ENCODE data around the gene CLCN6. TPM values are rescaled to one million over a fixed set of nuclear protein-coding genes. Genes with fewer than 3 reads are reported as not detected.

Gene CLCN6, protein sequence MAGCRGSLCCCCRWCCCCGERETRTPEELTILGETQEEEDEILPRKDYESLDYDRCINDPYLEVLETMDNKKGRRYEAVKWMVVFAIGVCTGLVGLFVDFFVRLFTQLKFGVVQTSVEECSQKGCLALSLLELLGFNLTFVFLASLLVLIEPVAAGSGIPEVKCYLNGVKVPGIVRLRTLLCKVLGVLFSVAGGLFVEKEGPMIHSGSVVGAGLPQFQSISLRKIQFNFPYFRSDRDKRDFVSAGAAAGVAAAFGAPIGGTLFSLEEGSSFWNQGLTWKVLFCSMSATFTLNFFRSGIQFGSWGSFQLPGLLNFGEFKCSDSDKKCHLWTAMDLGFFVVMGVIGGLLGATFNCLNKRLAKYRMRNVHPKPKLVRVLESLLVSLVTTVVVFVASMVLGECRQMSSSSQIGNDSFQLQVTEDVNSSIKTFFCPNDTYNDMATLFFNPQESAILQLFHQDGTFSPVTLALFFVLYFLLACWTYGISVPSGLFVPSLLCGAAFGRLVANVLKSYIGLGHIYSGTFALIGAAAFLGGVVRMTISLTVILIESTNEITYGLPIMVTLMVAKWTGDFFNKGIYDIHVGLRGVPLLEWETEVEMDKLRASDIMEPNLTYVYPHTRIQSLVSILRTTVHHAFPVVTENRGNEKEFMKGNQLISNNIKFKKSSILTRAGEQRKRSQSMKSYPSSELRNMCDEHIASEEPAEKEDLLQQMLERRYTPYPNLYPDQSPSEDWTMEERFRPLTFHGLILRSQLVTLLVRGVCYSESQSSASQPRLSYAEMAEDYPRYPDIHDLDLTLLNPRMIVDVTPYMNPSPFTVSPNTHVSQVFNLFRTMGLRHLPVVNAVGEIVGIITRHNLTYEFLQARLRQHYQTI
- 33.7 TPM for total RNA-seq
- long read RNA-seq, full-length matches to known transcripts: 2 of 24 reads
- long read RNA-seq, partial matches to known transcripts: 16 of 24 reads
- long read RNA-seq, other reads (novel, unspliced or antisense): 6 of 24 reads

DNA sequence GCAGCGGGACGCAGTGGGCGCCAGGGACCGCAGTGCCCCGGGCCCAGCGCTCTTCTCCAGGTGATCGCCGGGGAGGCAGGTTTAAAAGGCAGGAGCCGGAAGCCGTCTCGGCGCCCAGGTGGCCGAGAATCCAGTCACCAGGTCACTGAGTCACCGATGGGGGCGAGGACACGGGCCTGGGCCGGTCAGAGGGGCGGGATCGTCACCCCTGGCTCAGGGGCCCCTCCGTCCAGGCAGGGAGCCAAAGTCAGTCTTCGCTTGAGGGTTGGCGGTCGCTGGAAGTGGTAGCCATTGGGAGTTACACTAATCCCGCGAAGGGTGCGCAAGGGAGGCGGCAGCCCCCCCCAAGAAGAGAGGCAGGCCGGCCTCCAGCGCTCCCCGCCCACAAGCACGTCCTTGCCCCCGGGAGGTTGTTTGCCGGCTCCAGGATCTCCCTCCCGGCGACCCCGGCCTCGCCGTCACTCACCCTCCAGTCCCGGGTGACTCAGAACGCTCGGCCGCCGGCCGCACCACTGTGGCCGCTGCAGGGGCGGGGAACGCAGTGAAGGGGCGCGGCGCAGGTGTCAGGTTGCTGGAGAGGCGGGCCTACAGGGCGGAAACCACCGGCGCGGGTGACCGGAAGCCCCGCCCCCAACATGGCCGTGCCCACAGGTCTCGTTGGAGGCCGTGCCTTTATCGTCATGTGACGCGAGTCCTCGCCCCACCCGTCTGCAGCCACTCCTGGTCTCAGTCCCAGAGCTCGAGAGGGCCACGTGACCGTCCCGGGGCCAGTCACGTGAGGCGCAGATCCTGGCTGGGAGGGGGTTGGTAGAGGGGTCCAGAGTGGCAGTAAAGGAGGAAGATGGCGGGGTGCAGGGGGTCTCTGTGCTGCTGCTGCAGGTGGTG, at the start of gene CLCN6, which contains the start of gene MTHFR:
Gene CLCN6, plus strand, starts transcription at position 770 of the 885 bp plus-strand sequence. Its CDS starts 72 bp downstream, at position 842.
Gene MTHFR, minus strand, starts transcription at position 543 of the 885 bp plus-strand sequence. CDS start 2,848 bp downstream, outside the sequence.
- intact Hi-C loops (cut with DNase I): no loop called here
- peak; percentile 91 for ATAC-seq

DNA sequence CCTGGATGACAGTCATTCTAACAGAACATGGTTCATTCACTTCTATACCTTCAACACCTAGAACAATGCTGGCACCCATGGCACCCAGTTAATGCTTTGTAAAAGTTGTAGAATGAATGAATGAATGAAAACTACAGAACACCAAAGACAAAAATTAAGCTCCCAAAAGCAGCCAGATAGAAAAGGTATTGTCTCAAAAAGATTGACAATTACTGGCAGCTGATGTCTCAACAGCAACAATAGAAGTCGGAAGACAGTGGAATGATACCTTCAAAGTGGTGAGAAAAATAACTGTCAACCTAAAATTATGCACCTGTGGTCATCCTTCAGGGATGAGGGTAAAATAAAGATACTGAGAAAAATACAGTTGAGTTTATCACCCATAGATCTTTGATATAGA, 48.9 kb upstream of the CLCN6 start:
- H3K36me3 ChIP-seq: no peaks in the 10 kb centered on the region
- TF ChIP-seq, protein P1, sequence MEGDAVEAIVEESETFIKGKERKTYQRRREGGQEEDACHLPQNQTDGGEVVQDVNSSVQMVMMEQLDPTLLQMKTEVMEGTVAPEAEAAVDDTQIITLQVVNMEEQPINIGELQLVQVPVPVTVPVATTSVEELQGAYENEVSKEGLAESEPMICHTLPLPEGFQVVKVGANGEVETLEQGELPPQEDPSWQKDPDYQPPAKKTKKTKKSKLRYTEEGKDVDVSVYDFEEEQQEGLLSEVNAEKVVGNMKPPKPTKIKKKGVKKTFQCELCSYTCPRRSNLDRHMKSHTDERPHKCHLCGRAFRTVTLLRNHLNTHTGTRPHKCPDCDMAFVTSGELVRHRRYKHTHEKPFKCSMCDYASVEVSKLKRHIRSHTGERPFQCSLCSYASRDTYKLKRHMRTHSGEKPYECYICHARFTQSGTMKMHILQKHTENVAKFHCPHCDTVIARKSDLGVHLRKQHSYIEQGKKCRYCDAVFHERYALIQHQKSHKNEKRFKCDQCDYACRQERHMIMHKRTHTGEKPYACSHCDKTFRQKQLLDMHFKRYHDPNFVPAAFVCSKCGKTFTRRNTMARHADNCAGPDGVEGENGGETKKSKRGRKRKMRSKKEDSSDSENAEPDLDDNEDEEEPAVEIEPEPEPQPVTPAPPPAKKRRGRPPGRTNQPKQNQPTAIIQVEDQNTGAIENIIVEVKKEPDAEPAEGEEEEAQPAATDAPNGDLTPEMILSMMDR (IDR thresholded peaks at IDR 0.05): no peak
- intact Hi-C loops (cut with DNase I): no loop called here
- H3K9me3 ChIP-seq: no peaks in the 10 kb centered on the region
- DNase-seq (no peak), ATAC-seq (no peak)
- no peaks in the 10 kb centered on the region for H3K4me1 ChIP-seq
- H3K27ac ChIP-seq: no peak overlapping the region
- H3K27me3 ChIP-seq: peaks cover 7% of the 10 kb centered on the region
- no peak overlapping the region for H3K4me3 ChIP-seq

More for the DNA sequence above, at the start of gene CLCN6, which contains the start of gene MTHFR:
- H3K4me1 ChIP-seq: peaks cover 50% of the 10 kb centered on the region
- H3K36me3 ChIP-seq: peaks cover 29% of the 10 kb centered on the region
- peak; percentile 100 for DNase-seq
- TF ChIP-seq, protein P1 (IDR thresholded peaks at IDR 0.05): no peak
- no peaks in the 10 kb centered on the region for H3K9me3 ChIP-seq
- peak within 1 kb of the TSS; percentile 98 for H3K27ac ChIP-seq
- peak within 1 kb of the TSS; percentile 94 for H3K4me3 ChIP-seq
- H3K27me3 ChIP-seq: no peaks in the 10 kb centered on the region

DNA sequence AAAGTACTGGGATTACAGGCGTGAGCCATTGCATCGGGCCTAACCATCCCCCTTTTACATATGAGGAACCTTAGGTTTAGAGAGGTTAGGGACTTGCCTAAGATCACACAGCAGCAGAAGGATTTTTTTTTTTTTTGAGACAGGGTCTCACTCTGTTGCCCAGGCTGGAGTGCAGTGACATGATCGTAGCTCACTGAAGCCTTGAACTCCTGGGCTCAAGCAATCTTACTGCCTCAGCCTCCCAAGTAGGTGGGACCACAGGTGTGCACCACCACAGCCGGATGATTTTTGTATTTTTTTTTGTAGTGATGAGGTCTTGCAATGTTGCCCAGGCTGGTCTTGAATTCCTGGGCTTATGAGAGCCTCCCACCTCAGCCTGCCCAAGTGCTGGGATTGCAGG, 46.2 kb upstream of the CLCN6 start:
- Histone ChIP-seq H3K36me3 (no peaks in the 10 kb centered on the region), H3K4me1 (no peaks in the 10 kb centered on the region), H3K9me3 (no peaks in the 10 kb centered on the region), H3K27me3 (peaks cover 13% of the 10 kb centered on the region), H3K27ac (no peak overlapping the region), H3K4me3 (no peak overlapping the region)
- no peak for DNase-seq
- TF ChIP-seq, protein P1 (IDR thresholded peaks at IDR 0.05): no peak
- intact Hi-C loops (cut with DNase I): no loop called here
- ATAC-seq: no peak

DNA sequence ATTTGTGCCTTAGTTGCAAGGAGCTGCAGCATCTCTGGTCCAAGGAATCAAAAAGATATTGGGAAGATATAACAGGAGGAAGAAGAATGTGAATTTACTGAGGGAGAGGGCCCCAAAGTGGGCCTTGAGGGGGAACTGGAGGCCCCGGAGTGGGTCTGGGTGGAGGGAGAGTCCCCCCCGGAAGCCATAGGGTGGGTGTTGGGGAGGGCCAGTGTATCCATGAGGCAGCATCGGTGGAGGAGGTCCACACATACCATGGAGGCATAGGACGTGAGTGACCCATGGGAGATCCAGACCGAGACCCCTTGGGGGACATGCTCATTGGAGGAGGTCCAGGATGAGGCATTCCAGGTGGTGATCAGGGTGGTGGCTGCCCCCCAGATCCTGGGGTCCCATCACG, 44.7 kb upstream of the CLCN6 start:
- Histone ChIP-seq H3K36me3 (no peaks in the 10 kb centered on the region), H3K9me3 (no peaks in the 10 kb centered on the region), H3K27me3 (peaks cover 13% of the 10 kb centered on the region), H3K4me1 (no peaks in the 10 kb centered on the region), H3K27ac (no peak overlapping the region), H3K4me3 (no peak overlapping the region)
- ATAC-seq (no peak), DNase-seq (no peak)
- intact Hi-C loops (cut with DNase I): no loop called here
- TF ChIP-seq, protein P1 (IDR thresholded peaks at IDR 0.05): no peak

DNA sequence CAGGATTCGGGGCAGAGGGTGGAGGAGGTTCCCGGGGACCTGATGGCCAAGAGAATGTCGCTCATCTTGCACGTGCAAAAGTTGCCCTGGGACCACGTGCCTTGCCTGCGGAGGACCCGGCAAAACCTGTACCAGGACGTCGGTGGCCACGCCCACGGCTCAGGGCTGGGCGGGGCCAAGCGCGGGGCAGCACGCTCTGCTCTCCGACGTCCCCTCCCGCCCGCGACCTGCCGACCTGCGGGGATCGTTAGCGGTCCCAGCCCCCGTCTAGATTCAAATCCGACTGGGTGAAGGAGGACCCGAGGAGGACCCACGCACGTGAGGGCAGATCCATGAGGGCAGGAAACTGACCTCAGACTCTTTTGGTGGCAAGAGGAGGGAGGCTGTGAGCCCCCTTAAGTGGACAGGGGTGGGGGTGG, 44.0 kb upstream of the CLCN6 start, which contains the start of gene C1orf167:
Gene C1orf167, plus strand, starts transcription at position 206 of the 419 bp plus-strand sequence. CDS start 2,208 bp downstream, outside the sequence.
- Histone ChIP-seq H3K4me1 (no peaks in the 10 kb centered on the region), H3K9me3 (no peaks in the 10 kb centered on the region), H3K36me3 (no peaks in the 10 kb centered on the region), H3K27me3 (peaks cover 13% of the 10 kb centered on the region), H3K4me3 (no peak within 1 kb of the TSS), H3K27ac (no peak within 1 kb of the TSS)
- intact Hi-C loops (cut with DNase I): no loop called here
- TF ChIP-seq, protein P1 (IDR thresholded peaks at IDR 0.05): no peak
- DNase-seq (no peak), ATAC-seq (peak; percentile 68)
